ENCODE results near the gene DUSP15. TPM values are rescaled to one million over a fixed set of nuclear protein-coding genes. Genes with fewer than 3 reads are reported as not detected.
"Not testable (repeated sequence)": the region's sequence is repeated elsewhere in the genome, so short reads cannot be mapped to it uniquely, and the experiment has no call there.

Gene DUSP15
- total and polyA plus RNA-seq, 4 donors: 0.35 to 0.61 (median 0.42) TPM; not detected in 1

DNA sequence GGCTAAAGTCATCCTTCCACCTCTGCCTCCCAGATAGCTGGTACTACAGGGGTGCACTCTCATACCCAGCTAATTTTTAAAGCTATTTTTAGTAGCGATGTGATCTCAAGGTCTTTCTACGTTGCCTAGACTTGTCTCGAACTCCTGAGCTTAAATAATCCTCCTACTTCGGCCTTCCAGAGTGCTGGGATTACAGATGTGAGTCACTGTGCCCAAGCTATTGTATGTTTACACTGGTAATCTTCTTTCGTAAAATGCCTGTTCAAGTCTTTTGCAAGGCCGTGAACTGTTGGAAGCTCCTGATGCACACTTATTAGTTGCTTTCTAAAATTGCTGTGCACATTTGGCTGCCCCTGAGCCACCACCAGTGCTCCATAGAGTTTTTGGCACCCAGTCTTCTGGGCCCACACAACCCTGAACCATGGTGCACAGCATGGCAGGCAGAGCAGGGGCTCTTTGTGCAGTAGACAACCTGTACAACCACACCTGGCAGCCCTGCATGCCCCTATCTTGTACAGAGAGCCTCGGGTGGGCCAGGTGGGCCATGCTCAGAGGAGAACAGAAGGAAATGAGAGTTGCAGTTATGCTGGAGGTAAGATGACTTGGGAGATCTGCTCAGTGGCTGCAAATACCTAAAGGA lies 48.3 kb upstream of the DUSP15 start:
- H3K9ac ChIP-seq (ENCODE audit: low read depth in 1 of 2, low read length in 2 of 2): no peak overlapping the region
- no peak overlapping the region for H3K27ac ChIP-seq (ENCODE audit: low read depth in 1 of 2, low read length in 2 of 2)
- no peaks in the 10 kb centered on the region for H3K36me3 ChIP-seq (ENCODE audit: control insufficient read depth in 4 of 4, insufficient read depth in 3 of 4, low read depth in 1 of 4, low read length in 3 of 4)
- TF ChIP-seq ATF3 (IDR thresholded peaks at IDR 0.05) (no peak), ZBTB33 (IDR thresholded peaks at IDR 0.05) (no peak), REST (IDR thresholded peaks at IDR 0.05) (no peak), JUND (IDR thresholded peaks at IDR 0.05) (no peak), NR2F2 (IDR thresholded peaks at IDR 0.05) (no peak), YY1 (IDR thresholded peaks at IDR 0.05) (no peak), FOXA1 (IDR thresholded peaks at IDR 0.05) (no peak), MAX (IDR thresholded peaks at IDR 0.05) (no peak), GABPA (IDR thresholded peaks at IDR 0.05 in 1 of 2, conservative IDR thresholded peaks at IDR 0.05 in 1 of 2) (no peak), CTCF (IDR thresholded peaks at IDR 0.05; ENCODE audit: low read depth, low read length, missing input control) (no peak), RXRA (IDR thresholded peaks at IDR 0.05) (no peak)
- H3K4me3 ChIP-seq (ENCODE audit: low read depth in 1 of 3, low read length in 3 of 3): no peak overlapping the region
- H3K27me3 ChIP-seq (ENCODE audit: control insufficient read depth in 4 of 4, insufficient read depth in 4 of 4, low read length in 3 of 4): peaks cover 0 to 7% (median 0%) of the 10 kb centered on the region in 4 donors
- no peaks in the 10 kb centered on the region for H3K4me1 ChIP-seq (ENCODE audit: control insufficient read depth in 4 of 4, insufficient read depth in 4 of 4, low read length in 3 of 4)
- no peak for DNase-seq (ENCODE audit: low spot score)
- H3K9me3 ChIP-seq (ENCODE audit: control insufficient read depth in 4 of 4, low read length in 3 of 4): no peaks in the 10 kb centered on the region
- whole genome bisulfite sequencing: 80% methylated on average over 7 of the region's 7 CpGs

DNA sequence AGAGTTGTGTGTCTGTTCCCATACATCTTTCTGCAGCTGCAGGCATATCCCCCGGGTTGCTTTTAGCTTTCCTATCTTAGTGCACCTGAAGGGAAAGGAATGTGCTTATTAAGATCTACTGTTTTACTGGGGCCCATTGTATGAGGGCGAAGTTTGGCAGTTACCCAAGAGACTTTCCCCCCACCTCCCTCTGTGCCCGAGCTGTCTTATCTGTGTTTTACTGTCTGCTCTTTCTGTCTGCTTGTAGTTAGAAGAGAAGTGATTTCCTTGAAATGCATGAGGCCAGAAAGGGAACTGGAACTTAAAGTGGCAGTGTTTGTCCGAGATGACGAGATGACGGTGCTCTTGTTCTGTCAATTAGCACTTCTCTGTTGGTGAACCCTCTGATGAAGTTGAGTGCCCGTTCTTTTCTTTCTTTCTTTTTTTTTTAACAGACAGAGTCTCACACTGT lies 47.7 kb upstream of the DUSP15 start:
- WGBS: 24% methylated on average over 7 of the region's 7 CpGs
- not testable (repeated sequence) for H3K36me3 ChIP-seq (ENCODE audit: control insufficient read depth in 4 of 4, insufficient read depth in 3 of 4, low read depth in 1 of 4, low read length in 3 of 4); H3K9ac ChIP-seq (ENCODE audit: low read depth in 1 of 2, low read length in 2 of 2); DNase-seq (ENCODE audit: low spot score); H3K27ac ChIP-seq (ENCODE audit: low read depth in 1 of 2, low read length in 2 of 2); H3K4me1 ChIP-seq (ENCODE audit: control insufficient read depth in 4 of 4, insufficient read depth in 4 of 4, low read length in 3 of 4); H3K9me3 ChIP-seq (ENCODE audit: control insufficient read depth in 4 of 4, low read length in 3 of 4); H3K4me3 ChIP-seq (ENCODE audit: low read depth in 1 of 3, low read length in 3 of 3); H3K27me3 ChIP-seq (ENCODE audit: control insufficient read depth in 4 of 4, insufficient read depth in 4 of 4, low read length in 3 of 4)
